ENCODE measurements around the gene B3GNT7.
"Not testable (repeated sequence)": the region's sequence is repeated elsewhere in the genome, so short reads cannot be mapped to it uniquely, and the experiment has no call there.

Gene B3GNT7

GRCh38 chr2:231395188-231396057, at the start of gene B3GNT7:
TSS of gene B3GNT7 (plus strand) at chr2:231395710. CDS start at chr2:231395804, 94 bp downstream.
- DNase-seq: no peak

GRCh38 chr2:231347081-231347480, 48.4 kb upstream of the B3GNT7 start:
- no peak for DNase-seq

GRCh38 chr2:231347638-231348037, 47.9 kb upstream of the B3GNT7 start:
- no peak for DNase-seq

- DNase-seq: no peak
Observed at GRCh38 chr2:231348173-231348572, 47.3 kb upstream of the B3GNT7 start.

GRCh38 chr2:231348704-231349373, 46.7 kb upstream of the B3GNT7 start:
- DNase-seq: no peak

- DNase-seq: not testable (repeated sequence)
Observed at GRCh38 chr2:231349374-231349735, 46.2 kb upstream of the B3GNT7 start.

GRCh38 chr2:231351648-231352047, 43.9 kb upstream of the B3GNT7 start:
- no peak for DNase-seq

- no peak for DNase-seq
Observed at GRCh38 chr2:231353469-231353868, 42.0 kb upstream of the B3GNT7 start.

- DNase-seq: no peak
Observed at GRCh38 chr2:231355508-231356465, 39.7 kb upstream of the B3GNT7 start.

GRCh38 chr2:231356466-231356844, 39.1 kb upstream of the B3GNT7 start:
- DNase-seq: no peak

- DNase-seq: no peak
Observed at GRCh38 chr2:231357048-231357447, 38.5 kb upstream of the B3GNT7 start.

- DNase-seq: no peak
Observed at GRCh38 chr2:231357931-231358330, 37.6 kb upstream of the B3GNT7 start.

- no peak for DNase-seq
Observed at GRCh38 chr2:231359441-231359840, 36.1 kb upstream of the B3GNT7 start.

GRCh38 chr2:231359948-231360347, 35.6 kb upstream of the B3GNT7 start:
- no peak for DNase-seq

GRCh38 chr2:231360401-231360800, 35.1 kb upstream of the B3GNT7 start:
- DNase-seq: no peak

GRCh38 chr2:231360881-231361371, 34.6 kb upstream of the B3GNT7 start:
- no peak for DNase-seq

- no peak for DNase-seq
Observed at GRCh38 chr2:231361701-231362554, 33.6 kb upstream of the B3GNT7 start.

GRCh38 chr2:231362555-231363184, 32.8 kb upstream of the B3GNT7 start:
- DNase-seq: no peak

- no peak for DNase-seq
Observed at GRCh38 chr2:231364061-231364460, 31.4 kb upstream of the B3GNT7 start.

- no peak for DNase-seq
Observed at GRCh38 chr2:231364961-231365810, 30.3 kb upstream of the B3GNT7 start.

- DNase-seq: no peak
Observed at GRCh38 chr2:231367178-231367577, 28.3 kb upstream of the B3GNT7 start.
